Measurements from ENCODE around the gene ANKRD40CL.

GRCh38 chr17:50816271-50816670 lies 49.0 kb upstream of the ANKRD40CL start:
- TF ChIP-seq, protein P1, sequence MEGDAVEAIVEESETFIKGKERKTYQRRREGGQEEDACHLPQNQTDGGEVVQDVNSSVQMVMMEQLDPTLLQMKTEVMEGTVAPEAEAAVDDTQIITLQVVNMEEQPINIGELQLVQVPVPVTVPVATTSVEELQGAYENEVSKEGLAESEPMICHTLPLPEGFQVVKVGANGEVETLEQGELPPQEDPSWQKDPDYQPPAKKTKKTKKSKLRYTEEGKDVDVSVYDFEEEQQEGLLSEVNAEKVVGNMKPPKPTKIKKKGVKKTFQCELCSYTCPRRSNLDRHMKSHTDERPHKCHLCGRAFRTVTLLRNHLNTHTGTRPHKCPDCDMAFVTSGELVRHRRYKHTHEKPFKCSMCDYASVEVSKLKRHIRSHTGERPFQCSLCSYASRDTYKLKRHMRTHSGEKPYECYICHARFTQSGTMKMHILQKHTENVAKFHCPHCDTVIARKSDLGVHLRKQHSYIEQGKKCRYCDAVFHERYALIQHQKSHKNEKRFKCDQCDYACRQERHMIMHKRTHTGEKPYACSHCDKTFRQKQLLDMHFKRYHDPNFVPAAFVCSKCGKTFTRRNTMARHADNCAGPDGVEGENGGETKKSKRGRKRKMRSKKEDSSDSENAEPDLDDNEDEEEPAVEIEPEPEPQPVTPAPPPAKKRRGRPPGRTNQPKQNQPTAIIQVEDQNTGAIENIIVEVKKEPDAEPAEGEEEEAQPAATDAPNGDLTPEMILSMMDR (IDR thresholded peaks at IDR 0.05), result no peak
- TF ChIP-seq POLR2A (IDR thresholded peaks at IDR 0.05), result no peak

Data from tibial nerve (tissue), 3 donors.